GM12878 (cell line): ENCODE measurements around the gene UMOD. TPM values are rescaled to one million over a fixed set of nuclear protein-coding genes. Genes with fewer than 3 reads are reported as not detected.
A peak's percentile ranks its signal among the peaks of the same experiment; 100 is the strongest.

Source experiments
- ATAC-seq: fragments of 200-7000 bp; cut with Tn5 transposase; 3 replicates; pipeline ENCODE4 v1.9.1; 2020; ENCODE audit warnings: mild to moderate bottlenecking, moderate library complexity
- BruUV-seq: library from RNA; stranded (reverse); fragments of 400-500 nt; replicated peaks from 2 replicates; lab custom pipeline; 2021; lab: Mats Ljungman, UMichigan
- CTCF ChIA-PET: fragments of 300-600 bp; sonication (Branson Sonifier 250); formaldehyde crosslinking; extraction: SDS; loops from one replicate; lab custom pipeline; 2021; ENCODE audit warnings: inconsistent platforms; lab: Yijun Ruan, JAX
- POLR2A ChIA-PET: fragments of 350-600 bp; formaldehyde crosslinking; extraction: SDS; loops from one replicate; lab custom pipeline; 2021; ENCODE audit warnings: inconsistent platforms; lab: Charles Lee
- RAD21 ChIA-PET: fragments of 300-600 bp; sonication (Branson Sonifier 250); formaldehyde crosslinking; loops from one replicate; lab custom pipeline; 2023; ENCODE audit warnings: antibody characterized with exemption; ENCODE audit not compliant: unreplicated experiment; lab: Charles Lee
- SMC1A ChIA-PET: fragments of 300-600 bp; sonication (Branson Sonifier 250); formaldehyde crosslinking; loops from one replicate; lab custom pipeline; 2023; ENCODE audit not compliant: unreplicated experiment, uncharacterized antibody; lab: Charles Lee
- DNase-seq: peaks from one replicate; pipeline ENCODE4 v3.0.0-alpha.2; 2011; ENCODE audit warnings: low read depth, low spot score
- FAIRE-seq: peaks from 3 replicates; lab custom pipeline; 2011; peaks lifted over from hg19 to GRCh38; lab: Jason Lieb, UNC
- H2AFZ ChIP-seq: 2 replicates; pipeline ENCODE4 v1.6.0; 2011; ENCODE audit warnings: low read depth, low read length, control low read depth; ENCODE audit not compliant: control insufficient read depth
- H3K27ac ChIP-seq: 2 replicates; pipeline ENCODE4 v1.5.1; 2011; ENCODE audit warnings: control low read depth; ENCODE audit not compliant: control insufficient read depth, insufficient read depth
- H3K27me3 ChIP-seq, 2 experiments: replicated peaks in 1 of 2; 2 replicates each; pipeline versions ENCODE4 v1.6.0 to v1.6.1; 2011; ENCODE audit warnings: low read length in 1 of 2; ENCODE audit not compliant: control insufficient read depth in 2 of 2, insufficient read depth in 2 of 2
- H3K36me3 ChIP-seq, 2 experiments: 2 replicates each; pipeline ENCODE4 v1.5.1; 2011; ENCODE audit warnings: low read length in 1 of 2; ENCODE audit not compliant: control insufficient read depth in 2 of 2, insufficient read depth in 2 of 2
- H3K4me1 ChIP-seq: 2 replicates; pipeline ENCODE4 v1.6.1; 2011; ENCODE audit warnings: mild to moderate bottlenecking, low read length, moderate library complexity, mixed read lengths; ENCODE audit not compliant: control insufficient read depth, insufficient read depth
- H3K4me2 ChIP-seq: 2 replicates; pipeline ENCODE4 v1.6.0; 2011; ENCODE audit warnings: control low read depth; ENCODE audit not compliant: control insufficient read depth, insufficient read depth
- H3K4me3 ChIP-seq: fragments of 200-600 bp; sonication (generic); 2 replicates; pipeline ENCODE4 v1.5.1; 2016
- H3K79me2 ChIP-seq: 2 replicates; pipeline ENCODE4 v1.6.0; 2011; ENCODE audit warnings: low read length; ENCODE audit not compliant: control insufficient read depth, insufficient read depth
- H3K9ac ChIP-seq: 2 replicates; pipeline ENCODE4 v1.8.0; 2011; ENCODE audit warnings: low read length, control low read depth, mixed read lengths; ENCODE audit not compliant: control insufficient read depth, insufficient read depth
- H3K9me3 ChIP-seq: replicated peaks from 3 replicates; pipeline ENCODE4 v1.5.1; 2011; ENCODE audit warnings: mild to moderate bottlenecking, low read length; ENCODE audit not compliant: control insufficient read depth, insufficient read depth
- H4K20me1 ChIP-seq: 2 replicates; pipeline ENCODE4 v1.6.0; 2011; ENCODE audit not compliant: control insufficient read depth, insufficient read depth
- BHLHE40 ChIP-seq, 2 experiments: fragments of 450-650 bp in 1 of 2; IDR thresholded peaks; 2 replicates each; pipeline ENCODE4 v1.6.1; 2011 to 2017; ENCODE audit warnings: low read depth in 2 of 2, borderline replicate concordance in 1 of 2, improper control_type of control experiment in 1 of 2, low read length in 1 of 2, mild to moderate bottlenecking in 1 of 2
- FOS ChIP-seq: IDR thresholded peaks from 3 replicates; pipeline ENCODE4 v1.6.1; 2011; ENCODE audit warnings: borderline replicate concordance; ENCODE audit not compliant: insufficient read length; ENCODE audit errors: extremely low read depth
- IKZF1 ChIP-seq: fragments of 450-650 bp; conservative IDR thresholded peaks from 2 replicates; pipeline ENCODE4 v1.6.1; 2017; ENCODE audit warnings: antibody characterized with exemption, mild to moderate bottlenecking
- IKZF2 ChIP-seq, 2 experiments: fragments of 450-650 bp; IDR thresholded peaks; 2 replicates each; pipeline ENCODE4 v1.6.1; 2017; ENCODE audit warnings: mild to moderate bottlenecking in 2 of 2, moderate library complexity in 2 of 2
- IRF4 ChIP-seq: IDR thresholded peaks from 2 replicates; pipeline ENCODE4 v1.6.1; 2011; ENCODE audit warnings: low read depth, low read length
- NFYA ChIP-seq: IDR thresholded peaks from 2 replicates; pipeline ENCODE4 v1.6.1; 2011; ENCODE audit warnings: low read depth, mild to moderate bottlenecking, low read length, improper control_type of control experiment, borderline replicate concordance
- NR2F1 ChIP-seq: fragments of 450-650 bp; conservative IDR thresholded peaks from 2 replicates; pipeline ENCODE4 v1.6.1; 2017; ENCODE audit warnings: mild to moderate bottlenecking
- NRF1 ChIP-seq: conservative IDR thresholded peaks from 2 replicates; pipeline ENCODE4 v1.6.1; 2011; ENCODE audit warnings: mild to moderate bottlenecking, low read depth, low read length, improper control_type of control experiment
- POU2F2 ChIP-seq: IDR thresholded peaks from 3 replicates; pipeline ENCODE4 v1.6.1; 2011; ENCODE audit warnings: low read depth, mild to moderate bottlenecking, low read length, borderline replicate concordance
- RELB ChIP-seq: fragments of 450-650 bp; IDR thresholded peaks from 2 replicates; pipeline ENCODE4 v1.6.1; 2017; ENCODE audit warnings: low read depth, mild to moderate bottlenecking, moderate library complexity
- ZNF217 ChIP-seq: fragments of 450-650 bp; IDR thresholded peaks from 2 replicates; pipeline ENCODE4 v1.6.1; 2017; ENCODE audit warnings: antibody characterized with exemption, mild to moderate bottlenecking
- ZNF274 ChIP-seq: IDR thresholded peaks from one replicate; pipeline ENCODE4 v1.8.0; 2011; ENCODE audit not compliant: insufficient read length, insufficient read depth
- WGBS: methylation state at CpG from one replicate; pipeline ENCODE4 v1.1.6; 2016; ENCODE audit warnings: low lambda C conversion rate; ENCODE audit not compliant: insufficient replicate concordance, insufficient coverage; ENCODE audit errors: missing lambda C conversion rate; 5-methylcytosine and 5-hydroxymethylcytosine counted together
- in situ Hi-C: fragments of 300-500 bp; cut with MboI; formaldehyde crosslinking; loops from 9 replicates; pipeline ENCODE4 v1.14.3; 2018; ENCODE audit warnings: mixed read lengths
- intact Hi-C: fragments of 100-400 bp; cut with micrococcal nuclease; formaldehyde crosslinking; loops from one replicate; pipeline ENCODE4 v1.14.2; 2022; ENCODE audit not compliant: unreplicated experiment
- polyA plus RNA-seq, 11 experiments: library from polyadenylated mRNA; depleted of rRNA in 4 of 11; unstranded in 6 of 11; stranded (reverse) in 5 of 11; fragments of >200 nt; fragmentation: Nextera tagmentation in 4 of 11; fragmentation: Illumina TruSeq in 1 of 11; extraction: Ambion mirVana in 4 of 11; extraction: Trizol in 1 of 11; gene quantifications; 1 replicate in 1 of 11; 2 replicates in 10 of 11; pipeline versions ENCODE4 v1.2.1 to v1.2.3, GENCODE V29; 2011 to 2016; ENCODE audit warnings: inconsistent platforms in 2 of 11, missing spikeins in 2 of 11, low read depth in 1 of 11
- total RNA-seq, 4 experiments: library from RNA; depleted of rRNA in 3 of 4; stranded (reverse); fragments of >200 nt in 3 of 4; fragmentation: Illumina TruSeq in 1 of 4; extraction: Trizol in 1 of 4; gene quantifications; 2 replicates each; pipeline versions ENCODE4 v1.2.1 to v1.2.3, GENCODE V29; 2013 to 2021
- TF ChIP-seq, protein P1 (sequence below): fragments of 450-650 bp; formaldehyde crosslinking; IDR thresholded peaks from 2 replicates; pipeline ENCODE4 v1.5.0; 2022; ENCODE audit warnings: mild to moderate bottlenecking, missing genetic modification characterization

The UMOD gene
- total and polyA plus RNA-seq, 10 of the 15 experiments (the other 5 are each of a cell fraction or from before 2014, with no cell fraction given) = not detected

DNA sequence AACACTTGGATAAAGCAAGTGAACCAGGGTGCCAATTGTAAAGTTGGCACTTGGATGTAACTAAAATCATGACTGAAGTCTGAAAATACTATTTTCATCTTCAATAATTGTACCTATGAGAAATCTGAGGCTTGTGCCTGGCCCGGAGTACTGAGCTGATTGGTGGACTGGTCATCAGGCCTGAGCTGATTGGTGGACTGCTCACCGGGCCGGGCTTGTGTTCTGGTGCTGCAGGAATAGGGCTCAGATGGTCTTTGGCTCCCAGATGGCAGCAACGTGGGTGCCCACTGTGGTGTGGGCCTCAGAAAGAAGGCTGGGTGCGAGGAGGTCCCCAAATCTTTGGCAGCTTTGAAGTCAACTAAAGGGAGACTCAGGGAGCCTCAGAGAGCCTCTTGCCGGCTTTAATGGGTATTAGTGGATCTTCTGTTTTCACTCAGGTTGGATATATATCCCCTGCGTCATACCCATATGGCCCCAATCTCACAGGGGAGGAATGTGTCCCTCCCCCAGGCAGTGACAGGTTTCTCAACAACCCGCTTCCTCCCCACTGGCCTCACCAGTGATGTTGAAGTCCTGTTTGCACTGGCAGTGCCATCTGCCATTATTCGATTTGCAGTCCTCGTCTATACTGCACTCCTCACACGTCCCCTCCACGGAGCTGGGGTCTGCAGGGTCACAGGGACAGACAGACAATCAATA is 4.7 kb downstream of the UMOD start (continued):
- TF ChIP-seq, protein P1, sequence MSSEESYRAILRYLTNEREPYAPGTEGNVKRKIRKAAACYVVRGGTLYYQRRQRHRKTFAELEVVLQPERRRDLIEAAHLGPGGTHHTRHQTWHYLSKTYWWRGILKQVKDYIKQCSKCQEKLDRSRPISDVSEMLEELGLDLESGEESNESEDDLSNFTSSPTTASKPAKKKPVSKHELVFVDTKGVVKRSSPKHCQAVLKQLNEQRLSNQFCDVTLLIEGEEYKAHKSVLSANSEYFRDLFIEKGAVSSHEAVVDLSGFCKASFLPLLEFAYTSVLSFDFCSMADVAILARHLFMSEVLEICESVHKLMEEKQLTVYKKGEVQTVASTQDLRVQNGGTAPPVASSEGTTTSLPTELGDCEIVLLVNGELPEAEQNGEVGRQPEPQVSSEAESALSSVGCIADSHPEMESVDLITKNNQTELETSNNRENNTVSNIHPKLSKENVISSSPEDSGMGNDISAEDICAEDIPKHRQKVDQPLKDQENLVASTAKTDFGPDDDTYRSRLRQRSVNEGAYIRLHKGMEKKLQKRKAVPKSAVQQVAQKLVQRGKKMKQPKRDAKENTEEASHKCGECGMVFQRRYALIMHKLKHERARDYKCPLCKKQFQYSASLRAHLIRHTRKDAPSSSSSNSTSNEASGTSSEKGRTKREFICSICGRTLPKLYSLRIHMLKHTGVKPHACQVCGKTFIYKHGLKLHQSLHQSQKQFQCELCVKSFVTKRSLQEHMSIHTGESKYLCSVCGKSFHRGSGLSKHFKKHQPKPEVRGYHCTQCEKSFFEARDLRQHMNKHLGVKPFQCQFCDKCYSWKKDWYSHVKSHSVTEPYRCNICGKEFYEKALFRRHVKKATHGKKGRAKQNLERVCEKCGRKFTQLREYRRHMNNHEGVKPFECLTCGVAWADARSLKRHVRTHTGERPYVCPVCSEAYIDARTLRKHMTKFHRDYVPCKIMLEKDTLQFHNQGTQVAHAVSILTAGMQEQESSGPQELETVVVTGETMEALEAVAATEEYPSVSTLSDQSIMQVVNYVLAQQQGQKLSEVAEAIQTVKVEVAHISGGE (CRISPR knock-in tag) = no peak
- TF ChIP-seq NFYA (no peak), IRF4 (no peak)

DNA sequence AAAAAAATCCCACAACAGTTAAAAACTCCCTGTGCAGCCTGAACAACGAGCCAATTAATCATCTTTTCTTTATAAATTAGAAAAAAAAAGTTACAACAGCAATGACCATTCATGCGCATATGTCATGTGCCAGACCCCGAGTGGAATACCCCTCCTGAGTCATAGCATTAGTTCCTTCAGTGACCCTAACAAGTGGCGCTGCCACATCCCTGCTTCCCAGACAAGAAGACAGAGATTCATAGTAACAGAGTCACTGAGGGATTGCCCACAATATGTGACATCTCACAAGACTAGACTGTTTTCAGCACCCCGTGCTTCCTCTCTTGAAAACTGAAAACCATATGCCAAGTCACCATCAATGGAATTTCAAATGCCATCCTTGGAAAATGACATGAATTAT is 7.9 kb downstream of the UMOD start:
- FAIRE-seq = no peak
- RAD21 ChIA-PET = no interaction called here

More for the DNA sequence above, 7.9 kb downstream of the UMOD start:
- SMC1A ChIA-PET = no interaction called here
- Histone ChIP-seq H2AFZ (no peak overlapping the region), H3K4me2 (no peak overlapping the region), H3K27ac (no peak overlapping the region), H3K4me1 (no peaks in the 10 kb centered on the region), H3K27me3 (no peaks in the 10 kb centered on the region; a peak in 1 of 4 replicates), H3K9me3 (no peaks in the 10 kb centered on the region), H3K79me2 (no peaks in the 10 kb centered on the region), H3K36me3 (no peaks in the 10 kb centered on the region), H3K4me3 (no peak overlapping the region), H3K9ac (no peak overlapping the region), H4K20me1 (no peaks in the 10 kb centered on the region)
- intact Hi-C loops (no loop called here), in situ Hi-C loops (no loop called here)
- CTCF ChIA-PET = no interaction called here
- no peak for ATAC-seq
- DNase-seq = no peak
- TF ChIP-seq POU2F2 = no peak
- TF ChIP-seq FOS = no peak
- 0 out of 2 replicates have a peak, but pooled peaks have one; percentile 15 for TF ChIP-seq RELB
- 0 out of 4 replicates have a peak, but pooled peaks of 1 of the 2 experiments have one; percentile 17 for TF ChIP-seq IKZF2 (IDR thresholded peaks at IDR 0.05)
- TF ChIP-seq ZNF274 = no peak
- TF ChIP-seq NRF1 = no peak
- peak; percentile 42; the same call in 1 of the 2 replicates for TF ChIP-seq NR2F1
- no peak for TF ChIP-seq ZNF217
- peak; percentile 60 for TF ChIP-seq IKZF1
- TF ChIP-seq BHLHE40 (IDR thresholded peaks at IDR 0.05; ENCODE audit: borderline replicate concordance in 1 of 2, low read depth in 2 of 2, low read length in 1 of 2) = peak in 1 of 2 experiments; percentile 20; a peak in 1 of 4 replicates
- POLR2A ChIA-PET = interaction anchor here (0.6 kb wide), 1 partner anchor 371 kb away, joined by 4 read pairs; no protein-coding TSS in a partner anchor
- BruUV-seq = no TSS peak
- 36% methylated on average over 5 of the region's 5 CpGs for WGBS
